SH-SY5Y (cell line): ENCODE measurements around the gene KIAA1958.

Experiments used
- GATA2 ChIP-seq: IDR thresholded peaks from 2 replicates; pipeline ENCODE4 v1.6.1; 2011; ENCODE audit warnings: mild to moderate bottlenecking, low read depth, low read length
- GATA3 ChIP-seq: IDR thresholded peaks from 2 replicates; pipeline ENCODE4 v1.6.1; 2011; ENCODE audit warnings: low read depth, mild to moderate bottlenecking, low read length, moderate library complexity

DNA sequence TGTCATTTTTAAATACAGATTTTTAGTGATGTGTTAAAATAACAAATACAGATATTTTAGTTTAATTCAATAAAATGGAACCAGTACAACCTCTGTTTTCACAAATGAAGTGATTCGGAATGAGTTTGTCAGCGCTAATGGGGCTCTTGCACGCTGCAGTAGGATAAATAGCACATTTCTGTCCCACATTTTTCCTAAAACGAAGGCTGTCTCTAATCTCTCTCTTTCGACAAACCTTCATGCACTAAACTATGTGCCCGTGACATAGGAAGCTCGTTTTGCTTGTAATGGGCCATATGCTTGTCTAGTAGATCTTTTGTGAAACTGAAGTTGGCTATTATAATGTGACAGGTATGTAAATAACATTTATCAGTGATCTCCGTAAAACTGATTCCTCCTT is 130.7 kb downstream of the KIAA1958 start:
- TF ChIP-seq GATA2: no peak
- TF ChIP-seq GATA3: no peak
